HFF-Myc (cell line): ENCODE data around the gene UXT.

ENCODE experiments used
- DNase-seq: peaks from one replicate; pipeline ENCODE4 v3.0.0-alpha.2; 2011; ENCODE audit warnings: low read depth; ENCODE audit errors: extremely low read depth
- H3K4me3 ChIP-seq: replicated peaks from 2 replicates; pipeline ENCODE4 v1.5.1; 2011; ENCODE audit warnings: low read depth, mild to moderate bottlenecking, control low read depth, low read length
- CTCF ChIP-seq: IDR thresholded peaks from 2 replicates; pipeline ENCODE4 v1.5.1; 2012; ENCODE audit warnings: mild to moderate bottlenecking, low read depth, low read length, control low read depth; ENCODE audit errors: missing control alignments

The UXT gene

DNA sequence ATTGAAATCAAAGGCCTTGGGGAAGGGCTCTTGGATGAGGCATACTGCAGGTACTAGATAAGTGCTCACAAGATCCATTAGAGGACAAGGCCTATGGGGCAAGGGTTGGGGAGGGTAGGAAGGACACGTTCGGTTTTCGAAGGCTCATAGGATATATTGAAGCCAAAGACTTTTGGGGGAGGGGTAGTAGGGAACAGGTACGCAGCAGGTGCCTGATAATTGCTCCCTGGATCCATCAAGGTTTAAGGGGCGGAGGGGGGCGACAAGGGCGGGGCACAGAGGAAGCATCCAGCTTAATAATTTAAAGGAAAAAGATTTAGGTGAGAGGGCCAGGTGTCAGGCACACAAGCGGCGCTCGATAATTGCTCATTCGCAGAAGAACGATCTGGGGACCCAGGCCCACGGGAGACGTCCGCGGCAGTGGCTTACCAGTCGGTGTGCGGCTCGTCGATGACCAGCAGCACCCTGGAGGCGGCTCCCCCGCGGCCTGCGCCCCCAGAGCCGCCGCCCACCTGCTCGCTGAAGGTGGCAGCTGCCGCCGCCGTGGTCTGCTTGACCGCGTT, 40.0 kb downstream of the UXT start:
- no peak for DNase-seq
- no peak overlapping the region for H3K4me3 ChIP-seq
- no peak for TF ChIP-seq CTCF

GRCh38 chrX:47614618-47615017, 44.4 kb downstream of the UXT start:
- no peak for DNase-seq
- no peak for TF ChIP-seq CTCF
- H3K4me3 ChIP-seq, result no peak overlapping the region

- no peak for TF ChIP-seq CTCF
- DNase-seq, result no peak
- H3K4me3 ChIP-seq, result no peak overlapping the region
Observed at GRCh38 chrX:47613082-47613481, 45.9 kb downstream of the UXT start.

DNA sequence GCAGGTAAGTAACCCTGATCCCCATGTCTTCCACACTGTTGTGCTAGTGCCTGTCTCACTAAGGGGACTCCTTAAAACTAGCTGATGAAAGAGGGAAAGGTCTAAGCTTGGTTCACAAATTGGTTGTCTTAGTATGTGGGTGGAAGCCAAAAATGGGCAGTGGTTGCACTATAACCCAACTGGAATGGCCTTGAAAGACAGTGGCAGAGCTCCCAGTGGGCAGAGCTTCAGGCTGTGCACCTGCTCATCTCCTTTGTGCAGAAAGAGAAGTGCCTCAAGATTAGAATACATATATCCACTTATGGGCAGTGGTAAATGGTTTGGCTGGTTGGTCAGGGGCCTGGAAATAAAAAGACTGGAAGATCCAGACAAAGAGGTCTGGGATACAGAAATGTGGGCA, 46.6 kb downstream of the UXT start:
- TF ChIP-seq CTCF, result no peak
- H3K4me3 ChIP-seq, result no peak overlapping the region
- DNase-seq, result no peak

DNA sequence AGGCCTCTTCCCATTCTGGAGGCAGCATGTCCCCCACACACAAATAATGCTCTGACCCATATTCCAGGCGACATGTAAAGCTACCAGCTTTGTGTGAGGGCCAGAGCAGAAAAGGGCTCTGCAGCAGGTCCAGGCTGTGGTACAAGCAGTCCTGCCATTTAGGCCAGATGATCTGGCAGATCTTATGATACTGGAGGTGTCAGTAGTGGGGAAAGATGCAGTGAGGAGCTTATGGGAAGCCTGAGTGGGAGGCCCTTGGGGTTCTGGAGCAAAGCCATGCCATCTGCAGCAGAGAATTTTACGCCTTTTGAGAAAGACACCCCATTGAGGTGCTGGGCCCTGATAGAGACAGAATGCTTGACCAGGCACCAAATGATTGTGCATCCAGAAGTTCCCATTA, 47.1 kb downstream of the UXT start:
- no peak for TF ChIP-seq CTCF
- DNase-seq, result no peak
- no peak overlapping the region for H3K4me3 ChIP-seq

- no peak overlapping the region for H3K4me3 ChIP-seq
- DNase-seq, result no peak
- TF ChIP-seq CTCF, result no peak
Observed at GRCh38 chrX:47611489-47611888, 47.5 kb downstream of the UXT start.

DNA sequence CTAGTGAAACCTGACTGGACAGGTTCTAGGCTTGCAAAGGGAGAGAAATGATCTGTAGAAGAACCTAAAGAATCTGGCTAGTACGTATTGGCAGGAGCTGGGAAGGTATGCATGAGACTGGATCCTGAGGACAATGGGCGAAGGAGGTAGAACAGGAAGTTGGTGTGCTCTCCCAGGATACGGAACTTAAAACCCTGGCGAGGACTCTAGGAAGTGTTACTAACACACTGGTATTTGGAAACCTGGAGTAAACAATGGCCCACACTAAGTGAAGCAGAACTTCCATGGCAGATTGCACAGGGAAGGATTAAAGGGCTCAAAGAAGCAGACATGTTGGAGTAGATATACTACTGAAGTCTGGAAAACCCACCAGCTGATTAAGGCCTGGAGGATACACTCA, 48.5 kb downstream of the UXT start:
- TF ChIP-seq CTCF, result no peak
- no peak overlapping the region for H3K4me3 ChIP-seq
- DNase-seq, result no peak
